NT2/D1 (cell line): ENCODE data around the gene SIRPG.
"Not testable (repeated sequence)": the region's sequence is repeated elsewhere in the genome, so short reads cannot be mapped to it uniquely, and the experiment has no call there.

Source experiments
- DNase-seq: peaks from one replicate; pipeline ENCODE4 v3.0.0-alpha.2; 2011; ENCODE audit warnings: low read depth, low spot score
- H3K27me3 ChIP-seq: 2 replicates; pipeline ENCODE4 v1.6.0; 2011; ENCODE audit warnings: mild to moderate bottlenecking; ENCODE audit not compliant: insufficient read length, insufficient read depth
- H3K36me3 ChIP-seq: 2 replicates; pipeline ENCODE4 v1.6.1; 2011; ENCODE audit warnings: mild to moderate bottlenecking, low read length, mixed read lengths; ENCODE audit not compliant: insufficient read depth, insufficient read length
- H3K4me1 ChIP-seq: 2 replicates; pipeline ENCODE4 v1.5.1; 2011; ENCODE audit not compliant: insufficient read depth, insufficient read length
- H3K4me3 ChIP-seq: 2 replicates; pipeline ENCODE4 v1.5.1; 2011; ENCODE audit warnings: low read depth; ENCODE audit not compliant: insufficient read length
- H3K9ac ChIP-seq: 2 replicates; pipeline ENCODE4 v1.6.0; 2011; ENCODE audit warnings: low read depth; ENCODE audit not compliant: insufficient read length
- H3K9me3 ChIP-seq: 2 replicates; pipeline ENCODE4 v1.5.1; 2011; ENCODE audit warnings: mild to moderate bottlenecking, low read length; ENCODE audit not compliant: insufficient read depth
- SUZ12 ChIP-seq: IDR thresholded peaks from 2 replicates; pipeline ENCODE4 v1.6.1; 2011; ENCODE audit not compliant: insufficient read length, insufficient read depth; ENCODE audit errors: extremely low read depth
- YY1 ChIP-seq: IDR thresholded peaks from 2 replicates; pipeline ENCODE4 v1.6.1; 2011; ENCODE audit not compliant: insufficient read length, insufficient read depth
- ZNF274 ChIP-seq: IDR thresholded peaks from 2 replicates; pipeline ENCODE4 v1.6.1; 2011; ENCODE audit warnings: mild to moderate bottlenecking, low read depth, low read length

Gene SIRPG

GRCh38 chr20:1657556-1658334 lies at the start of gene SIRPG:
TSS of gene SIRPG (minus strand) at chr20:1657779. CDS start at chr20:1657714, 65 bp downstream.
- H3K9me3 ChIP-seq, result no peaks in the 10 kb centered on the region
- H3K27me3 ChIP-seq, result peaks cover 3% of the 10 kb centered on the region
- TF ChIP-seq ZNF274 (no peak), YY1 (no peak), SUZ12 (no peak)
- no peaks in the 10 kb centered on the region for H3K36me3 ChIP-seq
- H3K4me1 ChIP-seq, result no peaks in the 10 kb centered on the region
- no peak within 1 kb of the TSS for H3K9ac ChIP-seq
- no peak for DNase-seq
- no peak within 1 kb of the TSS for H3K4me3 ChIP-seq

GRCh38 chr20:1706887-1707286 lies 49.3 kb upstream of the SIRPG start:
- not testable (repeated sequence) for H3K36me3 ChIP-seq, H3K9me3 ChIP-seq, H3K27me3 ChIP-seq, DNase-seq, H3K4me1 ChIP-seq, H3K9ac ChIP-seq, H3K4me3 ChIP-seq

GRCh38 chr20:1706079-1706478 lies 48.5 kb upstream of the SIRPG start:
- no peaks in the 10 kb centered on the region for H3K36me3 ChIP-seq
- H3K9ac ChIP-seq, result no peak overlapping the region
- H3K4me1 ChIP-seq, result no peaks in the 10 kb centered on the region
- TF ChIP-seq YY1, result no peak
- TF ChIP-seq ZNF274, result no peak
- no peak for TF ChIP-seq SUZ12
- H3K27me3 ChIP-seq, result peaks cover 6% of the 10 kb centered on the region
- no peaks in the 10 kb centered on the region for H3K9me3 ChIP-seq
- no peak for DNase-seq
- H3K4me3 ChIP-seq, result no peak overlapping the region

GRCh38 chr20:1702855-1703254 lies 45.3 kb upstream of the SIRPG start:
- Histone ChIP-seq H3K4me1 (no peaks in the 10 kb centered on the region), H3K4me3 (no peak overlapping the region), H3K9me3 (no peaks in the 10 kb centered on the region), H3K27me3 (no peaks in the 10 kb centered on the region), H3K9ac (no peak overlapping the region), H3K36me3 (no peaks in the 10 kb centered on the region)
- TF ChIP-seq YY1 (no peak), SUZ12 (no peak), ZNF274 (no peak)
- DNase-seq, result no peak

- Histone ChIP-seq H3K9me3 (no peaks in the 10 kb centered on the region), H3K4me3 (no peak overlapping the region), H3K36me3 (no peaks in the 10 kb centered on the region), H3K4me1 (no peaks in the 10 kb centered on the region), H3K9ac (no peak overlapping the region), H3K27me3 (no peaks in the 10 kb centered on the region)
- no peak for DNase-seq
- no peak for TF ChIP-seq SUZ12
- TF ChIP-seq YY1, result no peak
- TF ChIP-seq ZNF274, result no peak
Measured at GRCh38 chr20:1702328-1702727, 44.7 kb upstream of the SIRPG start.

GRCh38 chr20:1700990-1701389 lies 43.4 kb upstream of the SIRPG start:
- H3K4me3 ChIP-seq, result no peak overlapping the region
- no peaks in the 10 kb centered on the region for H3K27me3 ChIP-seq
- no peak for DNase-seq
- TF ChIP-seq SUZ12 (no peak), YY1 (no peak), ZNF274 (no peak)
- no peaks in the 10 kb centered on the region for H3K4me1 ChIP-seq
- no peaks in the 10 kb centered on the region for H3K9me3 ChIP-seq
- no peaks in the 10 kb centered on the region for H3K36me3 ChIP-seq
- no peak overlapping the region for H3K9ac ChIP-seq

- no peaks in the 10 kb centered on the region for H3K9me3 ChIP-seq
- no peak overlapping the region for H3K4me3 ChIP-seq
- H3K36me3 ChIP-seq, result no peaks in the 10 kb centered on the region
- no peak overlapping the region for H3K9ac ChIP-seq
- no peaks in the 10 kb centered on the region for H3K27me3 ChIP-seq
- no peak for TF ChIP-seq YY1
- no peak for TF ChIP-seq ZNF274
- no peak for TF ChIP-seq SUZ12
- DNase-seq, result no peak
- no peaks in the 10 kb centered on the region for H3K4me1 ChIP-seq
Measured at GRCh38 chr20:1697592-1697991, 40.0 kb upstream of the SIRPG start.
